Activated CD8-positive, alpha-beta memory T cell treated with anti-CD3 and anti-CD28 coated beads for 24 hours (primary cell): ENCODE results near the gene CHODL.

Experiments
- DNase-seq: peaks from one replicate; pipeline ENCODE4 v3.0.0-alpha.2; 2020

Gene CHODL

DNA sequence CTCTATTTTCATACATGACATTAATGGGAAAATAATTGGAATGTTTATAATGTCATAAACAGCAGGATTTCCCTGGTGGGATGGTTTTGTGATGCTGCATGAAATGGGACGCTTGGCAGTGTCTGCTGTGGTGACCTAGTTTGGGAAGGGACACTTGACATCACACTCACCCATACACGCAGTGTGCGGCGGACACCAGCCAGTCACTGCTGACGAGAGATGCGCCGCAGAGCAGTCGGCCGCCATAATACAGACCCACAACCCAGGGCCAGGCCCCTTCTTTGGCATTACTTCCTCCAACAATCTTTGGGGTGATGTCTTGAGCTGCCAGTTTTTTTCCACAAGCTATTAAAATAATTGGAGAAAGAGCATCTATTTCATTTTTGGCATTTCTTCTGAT lies 49.5 kb downstream of the CHODL start:
- DNase-seq = no peak

DNA sequence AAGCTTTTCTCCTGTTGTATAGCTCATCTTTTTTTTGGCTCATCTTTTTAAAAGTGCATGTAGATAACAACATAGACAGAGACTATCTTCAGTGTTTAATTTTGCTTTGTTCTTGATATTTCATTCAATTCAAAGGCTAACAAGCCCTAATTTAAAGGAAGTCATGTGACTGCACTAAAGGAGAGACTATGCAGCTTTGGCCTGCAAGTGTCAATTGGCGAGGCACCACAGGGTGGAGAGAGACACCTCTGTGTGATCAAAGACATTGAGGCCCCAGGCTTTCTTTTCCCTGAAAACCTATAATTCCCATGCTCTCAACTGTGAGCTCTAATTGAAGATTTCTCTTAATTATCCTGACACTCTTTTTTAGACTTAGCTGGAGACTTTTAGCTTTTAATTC lies 53.6 kb downstream of the CHODL start:
- DNase-seq = no peak
